ENCODE results near the gene PGAM4.

The PGAM4 gene

GRCh38 chrX:77969538-77969937, at the start of gene PGAM4:
TSS of gene PGAM4 (minus strand) at chrX:77969638. CDS start at chrX:77969638, 0 bp downstream.
- TF ChIP-seq CTCF (IDR thresholded peaks at IDR 0.05; ENCODE audit: borderline replicate concordance, control extremely low read depth, extremely low read depth, insufficient read depth, missing control alignments): no peak
- in situ Hi-C loops (cut with MboI; ENCODE audit: low sequenced_read_pairs, unreplicated experiment): no loop called here
- no peak for DNase-seq (ENCODE audit: low spot score)

- no peak for DNase-seq (ENCODE audit: low spot score)
- in situ Hi-C loops (cut with MboI; ENCODE audit: low sequenced_read_pairs, unreplicated experiment): no loop called here
- no peak for TF ChIP-seq CTCF (IDR thresholded peaks at IDR 0.05; ENCODE audit: borderline replicate concordance, control extremely low read depth, extremely low read depth, insufficient read depth, missing control alignments)
Measured at GRCh38 chrX:78011846-78012245, 42.4 kb upstream of the PGAM4 start.

GRCh38 chrX:77979870-77980269, 10.4 kb upstream of the PGAM4 start:
- no peak for TF ChIP-seq CTCF (IDR thresholded peaks at IDR 0.05; ENCODE audit: borderline replicate concordance, control extremely low read depth, extremely low read depth, insufficient read depth, missing control alignments)
- in situ Hi-C loops (cut with MboI; ENCODE audit: low sequenced_read_pairs, unreplicated experiment): no loop called here
- no peak for DNase-seq (ENCODE audit: low spot score)

- TF ChIP-seq CTCF (IDR thresholded peaks at IDR 0.05; ENCODE audit: borderline replicate concordance, control extremely low read depth, extremely low read depth, insufficient read depth, missing control alignments): no peak
- in situ Hi-C loops (cut with MboI; ENCODE audit: low sequenced_read_pairs, unreplicated experiment): no loop called here
- no peak for DNase-seq (ENCODE audit: low spot score)
Measured at GRCh38 chrX:77977518-77977917, 8.1 kb upstream of the PGAM4 start.

GRCh38 chrX:77977095-77977494, 7.7 kb upstream of the PGAM4 start:
- no peak for DNase-seq (ENCODE audit: low spot score)
- TF ChIP-seq CTCF (IDR thresholded peaks at IDR 0.05; ENCODE audit: borderline replicate concordance, control extremely low read depth, extremely low read depth, insufficient read depth, missing control alignments): no peak
- in situ Hi-C loops (cut with MboI; ENCODE audit: low sequenced_read_pairs, unreplicated experiment): no loop called here

- in situ Hi-C loops (cut with MboI; ENCODE audit: low sequenced_read_pairs, unreplicated experiment): no loop called here
- no peak for TF ChIP-seq CTCF (IDR thresholded peaks at IDR 0.05; ENCODE audit: borderline replicate concordance, control extremely low read depth, extremely low read depth, insufficient read depth, missing control alignments)
Measured at GRCh38 chrX:77975755-77976154, 6.3 kb upstream of the PGAM4 start.

GRCh38 chrX:77967631-77968030, 1.8 kb downstream of the PGAM4 start:
- no peak for DNase-seq (ENCODE audit: low spot score)
- in situ Hi-C loops (cut with MboI; ENCODE audit: low sequenced_read_pairs, unreplicated experiment): no loop called here
- no peak for TF ChIP-seq CTCF (IDR thresholded peaks at IDR 0.05; ENCODE audit: borderline replicate concordance, control extremely low read depth, extremely low read depth, insufficient read depth, missing control alignments)

More at GRCh38 chrX:77975755-77976154, 6.3 kb upstream of the PGAM4 start:
- DNase-seq (ENCODE audit: low spot score): no peak
